GM18519 (cell line): Measurements from ENCODE around the gene CASP2.
A peak's percentile ranks its signal among the peaks of the same experiment; 100 is the strongest.
"Not testable (repeated sequence)": the region's sequence is repeated elsewhere in the genome, so short reads cannot be mapped to it uniquely, and the experiment has no call there.

Experiments
- ATAC-seq: cut with Tn5 transposase; IDR thresholded peaks from one replicate; pipeline ENCODE4 v1.9.1; 2021; ENCODE audit warnings: mild to moderate bottlenecking, moderate library complexity; ENCODE audit not compliant: unreplicated experiment, low FRiP score

Gene CASP2

DNA sequence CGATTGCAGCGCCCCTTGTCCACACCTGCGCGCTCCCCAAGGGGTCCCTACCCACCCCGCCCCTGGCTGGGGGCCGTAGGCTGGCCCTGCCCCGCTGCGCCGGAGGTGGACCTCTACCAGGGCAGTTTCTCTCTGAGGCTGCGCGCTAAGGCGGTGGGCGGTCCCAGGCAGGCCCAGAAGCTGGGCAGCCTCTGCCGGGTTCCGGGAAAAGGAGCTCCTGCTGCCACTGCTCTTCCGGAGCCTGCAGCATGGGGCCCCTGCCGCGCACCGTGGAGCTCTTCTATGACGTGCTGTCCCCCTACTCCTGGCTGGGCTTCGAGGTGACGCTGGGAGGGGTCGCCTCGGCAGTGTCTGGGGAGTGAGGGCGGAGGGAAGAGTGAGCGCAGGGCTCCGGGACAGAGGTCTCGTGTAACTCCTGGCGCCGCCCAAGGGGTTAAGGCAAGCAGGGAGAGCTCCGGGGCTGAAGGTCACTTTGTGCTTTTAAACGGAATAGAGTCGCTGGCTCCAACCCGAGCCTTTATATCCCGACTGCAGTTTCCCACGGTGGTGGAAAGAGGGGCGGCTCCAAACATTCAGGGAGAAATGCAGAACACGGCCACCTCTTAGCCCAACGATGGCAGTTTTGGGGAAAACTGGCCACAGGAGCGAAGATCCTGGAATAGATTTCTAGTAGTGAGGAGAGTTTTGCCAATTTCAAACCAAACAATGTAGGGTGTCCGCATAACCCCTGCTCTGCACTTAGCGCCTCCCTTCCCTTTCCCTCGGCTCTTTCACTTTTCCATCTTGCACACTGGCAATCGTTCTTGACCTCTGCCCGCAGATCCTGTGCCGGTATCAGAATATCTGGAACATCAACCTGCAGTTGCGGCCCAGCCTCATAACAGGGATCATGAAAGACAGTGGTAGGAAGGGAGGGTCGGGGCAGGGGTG is 24.6 kb upstream of the CASP2 start, which contains the start of gene GSTK1:
TSS of gene GSTK1 (plus strand) at position 176 of the 930 bp plus-strand sequence. CDS start at position 249, 73 bp downstream.
- peak; percentile 90 for ATAC-seq

DNA sequence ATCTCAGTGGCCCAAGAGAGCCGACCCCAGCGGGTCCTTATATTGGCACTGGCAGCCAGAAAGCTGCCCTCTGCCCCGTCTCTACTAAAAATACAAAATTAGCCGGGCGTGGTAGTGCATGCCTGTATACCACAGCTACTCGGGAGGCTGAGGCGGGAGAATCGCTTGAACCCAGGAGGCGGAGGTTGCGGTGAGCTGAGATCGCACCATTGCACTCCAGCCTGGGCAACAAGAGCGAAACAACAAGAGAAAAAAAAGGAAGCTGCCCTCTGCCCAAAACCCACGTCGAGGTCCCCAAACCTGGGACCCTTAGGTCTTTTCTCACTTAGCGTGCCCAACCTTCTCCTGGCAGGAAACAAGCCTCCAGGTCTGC is 24.0 kb upstream of the CASP2 start:
- ATAC-seq = not testable (repeated sequence)

DNA sequence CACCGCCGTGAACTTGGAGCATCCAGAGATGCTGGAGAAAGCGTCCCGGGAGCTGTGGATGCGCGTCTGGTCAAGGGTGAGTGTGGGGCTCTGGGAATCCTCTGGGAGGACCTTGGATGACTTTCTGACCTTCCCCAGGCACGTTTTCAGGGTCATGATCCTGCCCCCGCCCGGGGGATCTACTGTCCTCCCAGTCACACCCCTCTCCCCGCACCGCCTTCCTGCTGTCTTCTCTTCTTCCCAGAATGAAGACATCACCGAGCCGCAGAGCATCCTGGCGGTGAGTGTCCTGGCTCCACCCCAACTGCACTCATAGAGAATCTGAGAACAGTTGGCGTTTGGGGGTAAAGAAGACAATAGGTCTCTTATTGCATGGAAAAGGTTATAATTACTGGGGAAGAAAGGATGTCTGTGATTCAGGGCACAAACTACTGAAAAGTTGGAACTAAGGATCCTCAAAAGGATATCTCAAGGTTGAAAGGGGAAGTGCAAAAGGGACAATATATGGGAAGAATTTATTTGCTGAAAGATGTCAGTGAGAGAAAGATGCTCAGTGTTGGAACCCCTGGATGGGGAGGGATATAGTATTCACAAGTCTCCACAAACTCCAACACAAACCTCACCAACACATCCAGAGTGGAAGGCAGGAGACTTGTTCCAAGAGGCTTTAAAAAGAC is 23.0 kb upstream of the CASP2 start:
- no peak for ATAC-seq

DNA sequence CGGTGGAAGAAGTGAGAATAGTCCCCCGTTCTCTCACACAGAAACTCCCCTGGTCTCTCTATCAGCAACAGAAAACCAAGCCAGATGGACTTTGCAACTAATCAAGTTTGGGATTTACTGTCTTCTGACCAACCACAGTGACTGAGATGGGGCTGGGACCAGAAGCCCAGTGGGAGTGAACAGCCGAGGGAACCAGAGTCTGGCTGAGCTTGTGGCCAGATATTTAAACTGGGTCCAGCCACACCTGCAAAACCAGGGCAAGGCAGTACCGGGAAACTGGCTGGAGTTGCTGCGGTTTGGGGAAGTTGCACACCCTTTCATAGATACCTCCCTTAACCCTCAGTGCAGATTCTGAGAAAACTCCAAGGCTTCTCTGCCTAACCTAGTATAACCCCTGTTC is 18.9 kb upstream of the CASP2 start:
- no peak for ATAC-seq

DNA sequence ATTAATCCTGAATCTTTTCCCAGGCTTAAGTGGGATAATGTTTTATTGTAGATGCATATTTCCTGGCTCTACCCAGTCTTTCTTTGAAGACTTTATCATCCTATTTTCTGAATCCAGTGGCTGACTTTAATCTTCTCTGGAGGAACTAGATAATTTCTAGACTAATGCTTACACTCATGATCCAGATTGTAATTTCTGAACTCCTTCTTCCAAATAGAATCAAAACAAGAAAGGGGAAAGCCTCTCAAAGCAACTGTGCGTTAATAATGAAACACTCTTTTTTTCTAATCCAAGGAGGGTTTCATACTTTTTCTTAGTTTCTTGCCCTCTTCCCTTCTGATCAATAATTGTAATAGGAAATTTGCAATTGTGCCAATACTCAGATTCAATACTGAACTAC is 16.9 kb upstream of the CASP2 start:
- no peak for ATAC-seq

DNA sequence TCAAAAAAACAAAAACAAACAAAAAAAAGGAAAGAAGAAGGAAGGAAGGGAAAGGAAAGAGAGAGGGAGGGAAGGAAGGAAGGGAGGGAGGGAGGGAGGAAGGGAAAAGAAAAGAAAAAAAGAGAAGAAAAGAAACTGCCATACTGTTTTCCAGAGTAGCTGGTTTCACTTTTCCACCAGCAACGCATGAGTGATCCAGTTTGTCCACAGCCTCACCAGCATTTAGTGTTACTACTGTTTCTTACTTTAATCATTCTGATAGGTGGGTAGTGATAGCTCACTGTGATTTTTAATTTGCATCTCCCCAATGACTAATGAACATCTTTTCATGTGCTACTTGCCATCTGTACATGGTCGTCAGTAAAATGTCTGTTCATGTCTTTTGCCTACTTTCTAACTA is 15.3 kb upstream of the CASP2 start:
- no peak for ATAC-seq

DNA sequence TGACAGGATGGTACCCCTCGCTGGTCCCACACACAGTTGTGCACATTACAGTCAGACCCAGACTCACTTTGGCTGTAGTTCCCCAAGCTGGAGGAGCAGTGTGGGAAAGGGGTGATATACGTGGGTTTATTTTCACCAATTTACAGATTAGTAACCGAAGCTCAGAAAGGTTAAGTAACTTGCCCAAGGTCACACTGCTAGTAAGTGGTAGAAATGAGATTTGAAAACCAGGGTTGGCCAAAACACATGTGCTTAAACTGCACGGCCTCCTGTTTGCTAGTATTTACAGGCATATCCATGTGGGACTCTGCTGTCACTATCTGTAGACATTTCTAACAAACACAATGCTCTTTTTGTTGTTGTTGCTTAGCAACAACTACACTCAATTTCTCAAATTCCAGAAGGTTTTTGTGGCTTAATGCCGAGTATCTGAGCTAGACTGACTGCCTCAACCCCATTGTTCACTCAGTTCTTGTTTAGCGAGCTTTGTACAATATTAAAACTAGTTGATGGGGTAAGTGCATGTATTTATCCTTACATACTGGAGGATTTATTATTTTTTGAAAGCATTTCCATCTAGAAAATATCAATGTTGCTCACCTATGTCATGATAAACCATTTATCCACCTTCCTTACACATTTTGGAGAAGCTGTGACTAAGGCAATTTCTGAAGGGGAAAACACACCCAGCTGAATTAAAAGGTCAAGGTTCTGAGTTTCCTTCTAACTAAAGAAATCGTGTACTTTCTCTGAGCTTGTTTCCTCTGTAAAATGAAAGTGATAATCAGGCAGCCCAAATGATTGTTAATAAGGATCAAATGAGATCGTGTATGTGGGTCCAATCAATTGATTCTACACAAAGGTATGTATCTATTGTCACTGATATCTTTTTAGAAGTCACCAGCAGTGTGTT is 8.7 kb upstream of the CASP2 start:
- ATAC-seq = no peak

DNA sequence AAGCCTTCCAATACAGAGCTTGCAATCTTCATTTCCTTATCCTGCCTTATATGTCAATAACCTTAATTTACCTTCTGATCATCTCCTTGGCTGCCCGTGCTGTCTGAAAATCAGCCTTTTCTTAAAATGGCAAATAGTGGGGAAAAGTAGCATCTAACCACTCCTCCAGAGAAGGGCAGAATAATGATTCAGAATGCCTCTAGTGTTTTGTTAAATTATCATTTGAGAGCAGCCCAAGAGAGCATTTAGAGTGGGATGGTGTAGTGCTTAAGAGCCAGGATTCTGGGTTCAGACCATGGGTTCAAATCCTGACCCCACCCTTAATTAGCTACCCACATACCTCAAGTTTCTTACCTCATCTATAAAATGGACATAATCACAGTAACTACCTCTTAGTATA is 8.0 kb upstream of the CASP2 start:
- no peak for ATAC-seq

DNA sequence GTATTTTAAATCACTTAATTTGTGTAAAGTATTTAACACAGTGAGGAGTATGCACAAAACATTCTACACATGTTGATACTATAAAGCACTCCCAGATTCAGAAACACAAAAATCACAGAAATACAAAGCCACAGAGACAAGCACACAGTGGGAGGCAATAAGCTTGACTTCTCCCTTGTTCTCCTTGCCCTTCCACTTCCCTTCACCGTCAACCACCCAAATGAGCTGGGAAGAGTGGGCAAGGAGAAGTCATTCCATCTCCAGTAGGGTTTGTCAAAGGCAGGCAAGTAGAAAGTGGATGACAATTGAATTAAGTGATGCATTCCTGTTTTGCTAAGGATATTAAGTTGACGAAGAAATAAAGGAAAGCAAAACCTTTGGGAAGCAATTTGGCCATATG is 7.6 kb upstream of the CASP2 start:
- no peak for ATAC-seq

DNA sequence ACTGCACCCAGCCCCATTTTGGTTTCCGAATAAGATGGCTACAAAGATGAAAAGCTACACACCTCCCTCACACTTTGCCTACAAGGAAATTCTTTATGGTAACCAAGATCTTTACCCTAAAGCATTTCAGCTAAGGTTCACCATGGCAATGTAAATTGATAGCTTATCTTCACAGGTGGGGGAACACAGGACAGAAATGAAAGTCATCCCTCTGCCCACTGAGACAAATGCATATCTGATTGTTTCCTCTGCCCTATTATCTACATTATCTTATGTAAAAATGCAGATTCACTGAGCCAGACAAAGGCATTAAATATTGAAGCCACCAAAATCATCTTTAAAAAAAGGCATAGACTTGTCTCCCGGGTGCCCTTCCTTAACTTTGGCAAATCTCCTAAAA is 6.6 kb upstream of the CASP2 start:
- no peak for ATAC-seq

DNA sequence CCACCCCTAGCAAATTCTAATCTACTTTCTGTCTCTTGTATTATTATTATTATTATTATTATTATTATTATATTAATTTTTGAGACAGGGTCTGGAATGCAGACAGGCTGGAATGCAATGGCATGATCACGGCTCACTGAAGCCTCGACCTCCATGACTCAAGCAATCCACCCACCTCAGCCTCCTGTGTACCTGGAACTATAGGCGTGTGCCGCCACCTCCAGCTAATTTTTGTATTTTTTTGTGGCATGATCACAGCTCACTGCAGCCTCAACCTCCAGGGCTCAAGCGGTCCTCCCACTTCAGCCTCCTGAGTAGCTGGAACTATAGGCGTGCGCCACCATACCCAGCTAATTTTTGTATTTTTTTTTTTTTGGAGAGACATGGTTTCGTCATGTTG is 6.0 kb upstream of the CASP2 start:
- no peak for ATAC-seq

DNA sequence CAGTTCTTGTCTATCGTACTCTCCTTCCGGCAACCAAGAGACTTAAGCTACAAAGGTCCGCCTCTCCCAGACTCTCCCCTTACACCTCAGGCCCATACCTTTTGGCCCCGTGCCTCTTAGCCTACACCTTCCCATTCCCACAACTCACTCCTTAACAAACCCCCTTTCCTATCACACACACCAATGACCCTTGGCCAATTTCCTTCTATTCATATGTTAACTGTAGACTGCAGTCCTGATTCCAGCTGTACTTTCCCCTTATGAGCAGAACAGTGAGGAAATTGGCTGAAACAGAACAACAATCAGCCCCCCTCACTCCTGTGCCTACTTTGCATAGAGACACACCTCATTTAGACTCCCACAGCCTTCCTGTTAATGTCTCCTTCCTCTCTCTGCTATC is 4.8 kb upstream of the CASP2 start:
- ATAC-seq = no peak

DNA sequence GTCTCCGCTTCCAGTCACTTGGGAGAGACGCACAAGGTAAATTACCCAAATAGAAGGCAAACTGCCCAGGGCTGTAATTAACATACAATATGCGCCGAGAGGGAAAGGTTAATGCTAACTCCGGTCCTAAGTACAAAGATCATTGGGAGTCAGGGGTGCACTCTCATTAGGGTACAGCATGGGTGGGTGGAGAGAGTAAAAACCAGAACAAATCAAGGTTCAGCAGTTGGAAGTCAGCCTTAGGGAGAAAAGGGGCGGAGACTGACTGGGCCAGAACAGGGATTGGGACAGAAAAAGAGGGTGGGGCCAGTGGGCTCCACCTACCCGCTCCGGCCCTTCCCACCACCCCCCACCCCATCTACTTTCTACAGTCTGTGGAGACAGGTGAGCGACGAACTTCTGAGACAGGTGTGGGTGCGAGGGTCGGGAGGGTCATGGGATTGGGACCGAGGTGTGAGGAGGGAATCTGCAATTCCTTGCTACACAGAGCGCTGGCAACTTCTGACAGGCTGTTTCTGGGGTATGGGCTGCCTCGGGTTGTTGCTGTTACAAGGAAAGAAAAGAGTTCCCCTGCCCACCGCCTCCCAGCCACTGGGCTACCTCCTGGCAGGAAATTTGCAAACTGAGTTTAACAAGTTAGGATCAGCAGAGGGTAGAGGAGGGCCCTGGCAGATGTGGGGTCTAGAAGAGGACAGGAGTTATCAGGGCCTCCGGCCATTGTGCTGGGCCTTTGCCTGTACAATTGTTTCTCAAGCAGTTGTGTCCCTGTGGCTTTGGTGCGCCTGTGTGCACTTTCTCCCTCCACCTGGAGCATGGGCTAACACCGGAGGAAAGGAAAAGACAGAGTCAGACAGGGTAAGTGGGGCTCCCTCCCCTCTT is 3.3 kb upstream of the CASP2 start, which contains the start of gene TMEM139:
TSS of gene TMEM139 (plus strand) at position 368 of the 879 bp plus-strand sequence. CDS start 1,000 bp downstream, outside the sequence.
- ATAC-seq = no peak

DNA sequence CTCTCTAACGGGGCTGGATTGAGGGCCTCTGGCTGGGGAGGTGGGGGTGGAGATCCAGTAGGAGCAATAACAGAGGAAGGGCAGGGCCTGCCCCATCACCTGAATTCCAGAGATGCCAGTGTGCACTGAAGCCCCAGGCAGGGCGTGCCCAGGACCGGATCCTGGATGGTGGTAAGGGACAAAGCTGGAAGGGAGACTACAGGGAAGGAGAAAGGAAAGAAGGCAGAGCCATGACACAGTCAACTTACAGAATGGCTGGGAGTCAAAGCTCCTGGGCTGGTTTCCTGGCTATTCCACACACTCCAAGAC is 2.7 kb upstream of the CASP2 start:
- ATAC-seq = no peak

DNA sequence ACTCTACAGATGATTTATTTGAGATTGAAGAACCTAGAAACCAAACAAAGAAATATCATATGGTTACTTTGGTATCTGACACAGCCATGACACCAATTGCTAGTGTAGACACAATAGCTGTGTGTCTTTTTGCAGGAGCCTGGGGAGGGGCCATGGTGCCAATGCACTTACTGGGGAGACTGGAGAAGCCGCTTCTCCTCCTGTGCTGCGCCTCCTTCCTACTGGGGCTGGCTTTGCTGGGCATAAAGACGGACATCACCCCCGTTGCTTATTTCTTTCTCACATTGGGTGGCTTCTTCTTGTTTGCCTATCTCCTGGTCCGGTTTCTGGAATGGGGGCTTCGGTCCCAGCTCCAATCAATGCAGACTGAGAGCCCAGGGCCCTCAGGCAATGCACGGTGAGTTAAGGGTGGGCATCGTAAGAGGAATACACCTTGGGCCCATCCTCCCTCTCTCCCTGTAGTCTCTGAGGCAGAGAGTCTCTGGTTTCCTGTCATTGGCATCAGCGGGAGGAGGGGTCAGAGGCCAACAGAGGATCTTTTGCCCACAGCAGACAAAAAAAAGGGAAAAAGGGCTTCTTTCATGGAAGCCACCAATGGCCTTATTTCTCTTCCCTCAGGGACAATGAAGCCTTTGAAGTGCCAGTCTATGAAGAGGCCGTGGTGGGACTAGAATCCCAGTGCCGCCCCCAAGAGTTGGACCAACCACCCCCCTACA is 2.2 kb upstream of the CASP2 start:
- no peak for ATAC-seq

DNA sequence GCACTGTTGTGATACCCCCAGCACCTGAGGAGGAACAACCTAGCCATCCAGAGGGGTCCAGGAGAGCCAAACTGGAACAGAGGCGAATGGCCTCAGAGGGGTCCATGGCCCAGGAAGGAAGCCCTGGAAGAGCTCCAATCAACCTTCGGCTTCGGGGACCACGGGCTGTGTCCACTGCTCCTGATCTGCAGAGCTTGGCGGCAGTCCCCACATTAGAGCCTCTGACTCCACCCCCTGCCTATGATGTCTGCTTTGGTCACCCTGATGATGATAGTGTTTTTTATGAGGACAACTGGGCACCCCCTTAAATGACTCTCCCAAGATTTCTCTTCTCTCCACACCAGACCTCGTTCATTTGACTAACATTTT is 1.6 kb upstream of the CASP2 start:
- no peak for ATAC-seq

DNA sequence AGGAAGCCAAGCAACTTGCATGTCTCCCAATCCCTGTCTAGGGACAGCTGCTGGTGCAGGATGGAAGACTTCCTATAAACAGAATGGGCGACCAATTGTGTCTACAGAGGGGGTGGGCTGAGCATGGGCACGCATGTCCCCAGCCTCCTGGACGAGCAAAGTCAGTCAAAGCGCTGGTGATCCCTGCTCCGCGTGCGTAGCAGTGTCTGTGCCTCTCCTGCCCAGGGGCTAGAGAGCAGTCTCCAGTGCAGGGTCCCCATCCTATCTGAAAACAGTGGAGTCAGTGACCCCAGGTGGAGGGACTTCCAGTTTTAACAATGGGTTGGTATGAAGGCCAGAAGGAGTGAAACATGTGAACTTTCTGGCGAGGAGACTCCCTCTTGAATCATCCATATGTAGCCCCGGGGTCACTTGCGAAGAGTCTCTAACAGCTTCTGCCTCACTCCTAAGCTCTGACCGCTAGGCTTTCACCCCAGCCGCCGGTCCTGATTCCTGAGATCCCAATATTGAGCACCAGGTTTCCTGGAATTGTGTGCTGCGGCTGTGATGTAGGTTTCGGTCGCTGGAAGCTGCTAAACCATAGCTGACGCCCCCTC is 714 bp upstream of the CASP2 start:
- no peak for ATAC-seq

DNA sequence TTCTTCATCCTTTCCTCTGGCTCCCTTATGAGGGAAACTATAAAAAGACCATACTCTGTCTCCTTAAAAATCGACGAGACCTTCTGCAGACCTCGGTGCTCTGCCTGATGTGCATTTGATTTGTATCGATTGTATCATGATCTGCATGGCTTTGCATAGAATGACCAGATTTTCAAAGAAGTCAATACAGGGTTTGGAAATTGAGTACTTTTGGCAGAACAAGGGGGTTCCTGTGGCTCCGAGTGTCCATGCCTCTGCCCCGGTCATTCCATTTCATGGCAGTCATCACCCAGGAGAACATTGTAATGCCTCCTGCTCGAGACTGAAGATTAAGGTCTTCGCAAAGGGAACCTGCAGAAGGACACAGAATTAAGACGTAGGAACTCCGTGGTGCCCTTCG is 685 bp downstream of the CASP2 start:
- no peak for ATAC-seq

DNA sequence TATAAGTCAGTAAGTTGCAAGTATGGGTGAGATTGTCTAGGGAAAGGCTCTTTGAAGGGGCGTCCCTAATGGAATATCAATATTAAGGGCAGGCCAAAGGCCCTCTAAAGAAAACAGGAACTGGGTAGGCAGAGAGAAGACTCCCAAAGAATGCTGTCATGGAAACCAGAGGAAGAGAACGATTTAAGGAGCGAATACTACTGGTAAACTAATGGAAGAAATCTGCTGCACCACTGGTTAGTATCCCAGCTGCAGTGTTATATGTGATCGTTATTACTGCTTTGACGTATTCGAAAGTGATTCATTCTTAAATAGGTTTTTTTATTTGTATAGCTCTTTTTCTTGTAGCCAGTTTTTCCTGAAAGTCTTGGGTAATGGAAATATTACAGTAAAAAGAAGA is 1.3 kb downstream of the CASP2 start:
- no peak for ATAC-seq
